SK-N-SH treated with all-trans-retinoic acid at 6 μM for 48 hours (cell line): Measurements from ENCODE around the gene KDSR.

ENCODE experiments used
- ATAC-seq: fragments of 200-7000 bp; cut with Tn5 transposase; 3 replicates; pipeline ENCODE4 v1.9.1; 2020; ENCODE audit warnings: mild to moderate bottlenecking, moderate library complexity
- ARNTL ChIP-seq: fragments of 450-650 bp; formaldehyde crosslinking; IDR thresholded peaks from 2 replicates; pipeline ENCODE4 v1.5.0; 2020; ENCODE audit warnings: low read depth, mild to moderate bottlenecking, moderate library complexity, borderline replicate concordance
- BACH2 ChIP-seq: fragments of 250-450 bp; sonication (Bioruptor Pico); IDR thresholded peaks from 2 replicates; pipeline ENCODE4 v1.9.0; 2021; ENCODE audit warnings: mild to moderate bottlenecking, borderline replicate concordance
- ESRRG ChIP-seq: fragments of 250-450 bp; sonication (Bioruptor Pico); IDR thresholded peaks from 2 replicates; pipeline ENCODE4 v1.6.1; 2021; ENCODE audit warnings: mild to moderate bottlenecking
- GLIS3 ChIP-seq: fragments of 250-450 bp; sonication (Bioruptor Pico); IDR thresholded peaks from 2 replicates; pipeline ENCODE4 v1.5.0; 2020; ENCODE audit warnings: mild to moderate bottlenecking, moderate library complexity
- ISL1 ChIP-seq: fragments of 250-450 bp; sonication (Bioruptor Pico); IDR thresholded peaks from 2 replicates; pipeline ENCODE4 v2.1.2; 2022; ENCODE audit warnings: mild to moderate bottlenecking, moderate library complexity
- OSR1 ChIP-seq: fragments of 250-450 bp; sonication (Bioruptor Pico); IDR thresholded peaks from 2 replicates; pipeline ENCODE4 v1.8.0; 2022; ENCODE audit warnings: moderate library complexity, mild to moderate bottlenecking, inconsistent platforms
- PPARA ChIP-seq: fragments of 250-450 bp; sonication (Bioruptor Pico); IDR thresholded peaks from 2 replicates; pipeline ENCODE4 v1.5.0; 2020; ENCODE audit warnings: mild to moderate bottlenecking, borderline replicate concordance
- RARB ChIP-seq: fragments of 250-450 bp; sonication (Bioruptor Pico); IDR thresholded peaks from 2 replicates; pipeline ENCODE4 v1.8.0; 2021; ENCODE audit warnings: mild to moderate bottlenecking, moderate library complexity
- SNAI2 ChIP-seq: fragments of 250-450 bp; sonication (Bioruptor Pico); IDR thresholded peaks from 2 replicates; pipeline ENCODE4 v1.5.0; 2020; ENCODE audit warnings: mild to moderate bottlenecking, moderate library complexity
- TCF4 ChIP-seq: fragments of 250-450 bp; sonication (Bioruptor Pico); IDR thresholded peaks from 2 replicates; pipeline ENCODE4 v1.8.0; 2021; ENCODE audit warnings: mild to moderate bottlenecking, moderate library complexity, borderline replicate concordance
- TOX ChIP-seq: fragments of 250-450 bp; sonication (Bioruptor Pico); IDR thresholded peaks from 2 replicates; pipeline ENCODE4 v1.8.0; 2021; ENCODE audit warnings: mild to moderate bottlenecking, moderate library complexity, borderline replicate concordance
- ZC3H10 ChIP-seq: fragments of 250-450 bp; sonication (Bioruptor Pico); IDR thresholded peaks from 2 replicates; pipeline ENCODE4 v1.5.1; 2021; ENCODE audit warnings: mild to moderate bottlenecking, moderate library complexity
- ZFP3 ChIP-seq: fragments of 250-450 bp; sonication (Bioruptor Pico); IDR thresholded peaks from 2 replicates; pipeline ENCODE4 v1.5.0; 2020; ENCODE audit warnings: mild to moderate bottlenecking, moderate library complexity
- ZFP30 ChIP-seq: fragments of 450-650 bp; formaldehyde crosslinking; IDR thresholded peaks from 2 replicates; pipeline ENCODE4 v1.5.0; 2022; ENCODE audit warnings: mild to moderate bottlenecking, moderate library complexity
- ZNF70 ChIP-seq: fragments of 450-650 bp; formaldehyde crosslinking; IDR thresholded peaks from 2 replicates; pipeline ENCODE4 v1.5.0; 2020; ENCODE audit warnings: mild to moderate bottlenecking, moderate library complexity
- ZNF8 ChIP-seq: fragments of 450-650 bp; formaldehyde crosslinking; IDR thresholded peaks from 2 replicates; pipeline ENCODE4 v1.5.0; 2020; ENCODE audit warnings: mild to moderate bottlenecking, moderate library complexity
- TF ChIP-seq, protein P1 (sequence below): fragments of 250-450 bp; sonication (Bioruptor Pico); IDR thresholded peaks from 2 replicates; pipeline ENCODE4 v1.8.0; 2020; ENCODE audit warnings: mild to moderate bottlenecking, moderate library complexity, borderline replicate concordance
- TF ChIP-seq, protein P2 (sequence below): fragments of 250-450 bp; sonication (Bioruptor Pico); IDR thresholded peaks from 2 replicates; pipeline ENCODE4 v1.5.1; 2020; ENCODE audit warnings: low read depth, mild to moderate bottlenecking, moderate library complexity
- TF ChIP-seq, protein P3 (sequence below): fragments of 250-450 bp; sonication (Bioruptor Pico); IDR thresholded peaks from 2 replicates; pipeline ENCODE4 v1.5.0; 2020; ENCODE audit warnings: mild to moderate bottlenecking, moderate library complexity
- TF ChIP-seq, protein P4 (sequence below): fragments of 250-450 bp; sonication (Bioruptor Pico); IDR thresholded peaks from 2 replicates; pipeline ENCODE4 v1.8.0; 2021; ENCODE audit warnings: low read depth, mild to moderate bottlenecking, moderate library complexity, borderline replicate concordance
- TF ChIP-seq, protein P5 (sequence below): fragments of 250-450 bp; sonication (Bioruptor Pico); IDR thresholded peaks from 2 replicates; pipeline ENCODE4 v1.5.1; 2021; ENCODE audit warnings: mild to moderate bottlenecking, moderate library complexity

Gene KDSR

DNA sequence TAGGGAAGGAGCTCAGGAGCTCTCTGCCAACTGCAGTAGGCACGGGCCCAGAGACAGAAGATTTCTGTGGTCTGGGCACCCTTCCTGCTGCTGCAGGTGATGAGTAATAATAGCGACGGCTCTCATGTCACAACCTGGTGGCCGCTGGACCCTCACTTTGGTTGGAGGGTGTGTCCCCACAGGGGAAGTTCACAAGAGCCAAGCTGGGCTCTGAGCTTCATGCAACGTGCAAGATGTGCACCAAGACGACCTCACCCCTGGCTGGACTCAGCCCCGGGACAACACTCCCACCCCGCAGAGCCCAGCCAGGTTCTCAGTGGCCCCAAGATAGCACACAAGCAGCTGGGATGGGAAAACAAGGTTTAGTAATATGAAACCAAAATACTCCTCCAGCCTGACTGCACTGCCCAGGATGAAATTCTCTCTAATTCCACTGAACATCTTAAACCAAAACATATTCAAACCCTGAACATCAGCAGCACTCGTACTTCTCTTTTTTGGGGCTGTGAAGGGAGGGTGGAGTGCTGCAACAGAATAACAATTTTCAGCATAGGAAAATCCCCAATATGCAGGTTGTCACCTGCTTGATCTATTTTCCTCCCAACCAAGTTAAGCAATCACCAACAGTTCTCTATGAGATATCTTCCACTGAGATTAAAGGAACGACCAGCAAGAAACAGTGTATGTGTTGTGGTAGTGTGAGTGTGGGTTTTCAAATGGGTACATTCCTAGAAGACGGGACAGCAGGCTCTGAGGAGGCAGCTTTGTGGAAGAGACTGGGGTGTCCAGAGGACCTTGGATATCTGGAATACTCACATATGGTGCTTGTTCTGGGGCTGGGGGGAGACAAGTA, 73.9 kb downstream of the KDSR start:
- TF ChIP-seq ZFP30 (CRISPR knock-in tag): no peak
- TF ChIP-seq ZNF70 (CRISPR knock-in tag): no peak
- no peak for TF ChIP-seq ESRRG
- TF ChIP-seq ISL1 (CRISPR knock-in tag): no peak
- TF ChIP-seq PPARA (CRISPR knock-in tag): no peak
- TF ChIP-seq ZFP3 (CRISPR knock-in tag): no peak
- ATAC-seq: no peak

DNA sequence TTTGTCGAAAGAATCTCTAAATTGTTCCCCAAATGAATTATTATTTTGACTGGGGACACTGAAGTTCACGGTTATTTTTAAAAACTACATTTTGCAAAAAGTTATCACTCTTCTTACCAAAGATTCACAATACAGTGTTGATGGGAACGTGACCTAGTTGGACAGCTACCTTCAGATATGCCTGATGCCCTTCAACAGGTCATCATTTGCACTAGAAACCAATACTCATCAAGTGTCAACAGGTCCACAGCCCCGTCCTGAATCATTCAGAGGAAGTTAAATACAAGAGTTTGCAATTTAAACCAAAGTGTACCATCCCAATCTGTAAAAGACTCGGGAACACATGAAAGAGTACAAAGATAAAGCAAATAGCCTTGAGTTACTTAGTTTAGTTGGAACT, 75.7 kb downstream of the KDSR start:
- ATAC-seq: no peak
- TF ChIP-seq SNAI2 (CRISPR knock-in tag): no peak
- TF ChIP-seq PPARA (CRISPR knock-in tag): no peak
- no peak for TF ChIP-seq ZC3H10 (CRISPR knock-in tag)
- no peak for TF ChIP-seq ZFP30 (CRISPR knock-in tag)
- TF ChIP-seq ZNF70 (CRISPR knock-in tag): no peak
- no peak for TF ChIP-seq RARB (CRISPR knock-in tag)
- no peak for TF ChIP-seq ISL1 (CRISPR knock-in tag)
- TF ChIP-seq ESRRG: no peak
- TF ChIP-seq, protein P1, sequence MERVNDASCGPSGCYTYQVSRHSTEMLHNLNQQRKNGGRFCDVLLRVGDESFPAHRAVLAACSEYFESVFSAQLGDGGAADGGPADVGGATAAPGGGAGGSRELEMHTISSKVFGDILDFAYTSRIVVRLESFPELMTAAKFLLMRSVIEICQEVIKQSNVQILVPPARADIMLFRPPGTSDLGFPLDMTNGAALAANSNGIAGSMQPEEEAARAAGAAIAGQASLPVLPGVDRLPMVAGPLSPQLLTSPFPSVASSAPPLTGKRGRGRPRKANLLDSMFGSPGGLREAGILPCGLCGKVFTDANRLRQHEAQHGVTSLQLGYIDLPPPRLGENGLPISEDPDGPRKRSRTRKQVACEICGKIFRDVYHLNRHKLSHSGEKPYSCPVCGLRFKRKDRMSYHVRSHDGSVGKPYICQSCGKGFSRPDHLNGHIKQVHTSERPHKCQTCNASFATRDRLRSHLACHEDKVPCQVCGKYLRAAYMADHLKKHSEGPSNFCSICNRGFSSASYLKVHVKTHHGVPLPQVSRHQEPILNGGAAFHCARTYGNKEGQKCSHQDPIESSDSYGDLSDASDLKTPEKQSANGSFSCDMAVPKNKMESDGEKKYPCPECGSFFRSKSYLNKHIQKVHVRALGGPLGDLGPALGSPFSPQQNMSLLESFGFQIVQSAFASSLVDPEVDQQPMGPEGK (CRISPR knock-in tag): no peak
- no peak for TF ChIP-seq ARNTL (CRISPR knock-in tag)
- TF ChIP-seq, protein P2, sequence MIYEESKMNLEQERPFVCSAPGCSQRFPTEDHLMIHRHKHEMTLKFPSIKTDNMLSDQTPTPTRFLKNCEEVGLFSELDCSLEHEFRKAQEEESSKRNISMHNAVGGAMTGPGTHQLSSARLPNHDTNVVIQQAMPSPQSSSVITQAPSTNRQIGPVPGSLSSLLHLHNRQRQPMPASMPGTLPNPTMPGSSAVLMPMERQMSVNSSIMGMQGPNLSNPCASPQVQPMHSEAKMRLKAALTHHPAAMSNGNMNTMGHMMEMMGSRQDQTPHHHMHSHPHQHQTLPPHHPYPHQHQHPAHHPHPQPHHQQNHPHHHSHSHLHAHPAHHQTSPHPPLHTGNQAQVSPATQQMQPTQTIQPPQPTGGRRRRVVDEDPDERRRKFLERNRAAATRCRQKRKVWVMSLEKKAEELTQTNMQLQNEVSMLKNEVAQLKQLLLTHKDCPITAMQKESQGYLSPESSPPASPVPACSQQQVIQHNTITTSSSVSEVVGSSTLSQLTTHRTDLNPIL (CRISPR knock-in tag): no peak
- no peak for TF ChIP-seq BACH2 (CRISPR knock-in tag)
- TF ChIP-seq, protein P3, sequence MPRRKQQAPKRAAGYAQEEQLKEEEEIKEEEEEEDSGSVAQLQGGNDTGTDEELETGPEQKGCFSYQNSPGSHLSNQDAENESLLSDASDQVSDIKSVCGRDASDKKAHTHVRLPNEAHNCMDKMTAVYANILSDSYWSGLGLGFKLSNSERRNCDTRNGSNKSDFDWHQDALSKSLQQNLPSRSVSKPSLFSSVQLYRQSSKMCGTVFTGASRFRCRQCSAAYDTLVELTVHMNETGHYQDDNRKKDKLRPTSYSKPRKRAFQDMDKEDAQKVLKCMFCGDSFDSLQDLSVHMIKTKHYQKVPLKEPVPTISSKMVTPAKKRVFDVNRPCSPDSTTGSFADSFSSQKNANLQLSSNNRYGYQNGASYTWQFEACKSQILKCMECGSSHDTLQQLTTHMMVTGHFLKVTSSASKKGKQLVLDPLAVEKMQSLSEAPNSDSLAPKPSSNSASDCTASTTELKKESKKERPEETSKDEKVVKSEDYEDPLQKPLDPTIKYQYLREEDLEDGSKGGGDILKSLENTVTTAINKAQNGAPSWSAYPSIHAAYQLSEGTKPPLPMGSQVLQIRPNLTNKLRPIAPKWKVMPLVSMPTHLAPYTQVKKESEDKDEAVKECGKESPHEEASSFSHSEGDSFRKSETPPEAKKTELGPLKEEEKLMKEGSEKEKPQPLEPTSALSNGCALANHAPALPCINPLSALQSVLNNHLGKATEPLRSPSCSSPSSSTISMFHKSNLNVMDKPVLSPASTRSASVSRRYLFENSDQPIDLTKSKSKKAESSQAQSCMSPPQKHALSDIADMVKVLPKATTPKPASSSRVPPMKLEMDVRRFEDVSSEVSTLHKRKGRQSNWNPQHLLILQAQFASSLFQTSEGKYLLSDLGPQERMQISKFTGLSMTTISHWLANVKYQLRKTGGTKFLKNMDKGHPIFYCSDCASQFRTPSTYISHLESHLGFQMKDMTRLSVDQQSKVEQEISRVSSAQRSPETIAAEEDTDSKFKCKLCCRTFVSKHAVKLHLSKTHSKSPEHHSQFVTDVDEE: no peak
- TF ChIP-seq ZNF8 (CRISPR knock-in tag): no peak
- no peak for TF ChIP-seq GLIS3 (CRISPR knock-in tag)
- TF ChIP-seq, protein P4, sequence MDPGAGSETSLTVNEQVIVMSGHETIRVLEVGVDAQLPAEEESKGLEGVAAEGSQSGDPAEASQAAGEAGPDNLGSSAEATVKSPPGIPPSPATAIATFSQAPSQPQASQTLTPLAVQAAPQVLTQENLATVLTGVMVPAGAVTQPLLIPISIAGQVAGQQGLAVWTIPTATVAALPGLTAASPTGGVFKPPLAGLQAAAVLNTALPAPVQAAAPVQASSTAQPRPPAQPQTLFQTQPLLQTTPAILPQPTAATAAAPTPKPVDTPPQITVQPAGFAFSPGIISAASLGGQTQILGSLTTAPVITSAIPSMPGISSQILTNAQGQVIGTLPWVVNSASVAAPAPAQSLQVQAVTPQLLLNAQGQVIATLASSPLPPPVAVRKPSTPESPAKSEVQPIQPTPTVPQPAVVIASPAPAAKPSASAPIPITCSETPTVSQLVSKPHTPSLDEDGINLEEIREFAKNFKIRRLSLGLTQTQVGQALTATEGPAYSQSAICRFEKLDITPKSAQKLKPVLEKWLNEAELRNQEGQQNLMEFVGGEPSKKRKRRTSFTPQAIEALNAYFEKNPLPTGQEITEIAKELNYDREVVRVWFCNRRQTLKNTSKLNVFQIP: no peak

DNA sequence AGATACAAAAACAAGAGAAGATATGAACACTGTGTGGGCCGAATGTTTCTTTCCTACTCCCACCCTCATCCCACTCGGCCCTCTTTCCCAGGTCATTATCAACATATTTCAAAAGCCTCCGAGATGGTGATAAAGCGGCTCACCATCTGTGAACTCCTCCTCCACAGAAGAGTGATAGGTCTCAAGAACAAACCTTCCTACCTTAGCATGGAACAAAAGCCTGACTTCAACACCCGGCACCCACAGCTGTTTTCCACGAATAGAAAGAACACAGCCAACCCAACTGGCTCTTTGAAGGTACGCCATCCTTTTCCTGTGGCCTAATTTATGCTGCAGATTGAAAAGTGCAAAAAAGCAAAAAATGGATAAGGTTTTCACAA, 76.2 kb downstream of the KDSR start:
- ATAC-seq: no peak
- TF ChIP-seq, protein P2 (CRISPR knock-in tag): no peak
- TF ChIP-seq ZC3H10 (CRISPR knock-in tag) (no peak), OSR1 (CRISPR knock-in tag) (no peak), TOX (CRISPR knock-in tag) (no peak), GLIS3 (CRISPR knock-in tag) (no peak), ESRRG (no peak), PPARA (CRISPR knock-in tag) (no peak), ARNTL (CRISPR knock-in tag) (no peak), TCF4 (no peak), RARB (CRISPR knock-in tag) (no peak)
- TF ChIP-seq, protein P4: no peak
- TF ChIP-seq, protein P5, sequence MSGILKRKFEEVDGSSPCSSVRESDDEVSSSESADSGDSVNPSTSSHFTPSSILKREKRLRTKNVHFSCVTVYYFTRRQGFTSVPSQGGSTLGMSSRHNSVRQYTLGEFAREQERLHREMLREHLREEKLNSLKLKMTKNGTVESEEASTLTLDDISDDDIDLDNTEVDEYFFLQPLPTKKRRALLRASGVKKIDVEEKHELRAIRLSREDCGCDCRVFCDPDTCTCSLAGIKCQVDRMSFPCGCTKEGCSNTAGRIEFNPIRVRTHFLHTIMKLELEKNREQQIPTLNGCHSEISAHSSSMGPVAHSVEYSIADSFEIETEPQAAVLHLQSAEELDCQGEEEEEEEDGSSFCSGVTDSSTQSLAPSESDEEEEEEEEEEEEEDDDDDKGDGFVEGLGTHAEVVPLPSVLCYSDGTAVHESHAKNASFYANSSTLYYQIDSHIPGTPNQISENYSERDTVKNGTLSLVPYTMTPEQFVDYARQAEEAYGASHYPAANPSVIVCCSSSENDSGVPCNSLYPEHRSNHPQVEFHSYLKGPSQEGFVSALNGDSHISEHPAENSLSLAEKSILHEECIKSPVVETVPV (CRISPR knock-in tag): no peak
- TF ChIP-seq, protein P3: no peak
